Calu3 (cell line): ENCODE data around the gene UBE2A. TPM values are rescaled to one million over a fixed set of nuclear protein-coding genes. Genes with fewer than 3 reads are reported as not detected.

Experiments
- BruUV-seq: library from RNA; stranded (reverse); fragments of 400-500 nt; replicated peaks from 2 replicates; lab custom pipeline; 2021; lab: Mats Ljungman, UMichigan
- CTCF ChIA-PET: fragments of 300-600 bp; sonication (Branson Sonifier 250); formaldehyde crosslinking; loops from one replicate; lab custom pipeline; 2022; ENCODE audit warnings: antibody characterized with exemption; lab: Charles Lee
- DNase-seq: peaks from one replicate; pipeline ENCODE4 v3.0.0; 2022
- H3K27ac Mint-ChIP-seq: one replicate; pipeline ENCODE4 v1.8.0; 2022; ENCODE audit warnings: mixed read lengths; ENCODE audit not compliant: unreplicated experiment
- H3K27me3 Mint-ChIP-seq: one replicate; pipeline ENCODE4 v1.8.0; 2022; ENCODE audit warnings: mixed read lengths; ENCODE audit not compliant: unreplicated experiment
- H3K36me3 Mint-ChIP-seq: one replicate; pipeline ENCODE4 v1.8.0; 2022; ENCODE audit warnings: mild to moderate bottlenecking, moderate library complexity, mixed read lengths; ENCODE audit not compliant: insufficient read depth, unreplicated experiment
- H3K4me1 Mint-ChIP-seq: one replicate; pipeline ENCODE4 v1.8.0; 2022; ENCODE audit warnings: mild to moderate bottlenecking, low read depth, mixed read lengths; ENCODE audit not compliant: unreplicated experiment
- H3K4me3 Mint-ChIP-seq: one replicate; pipeline ENCODE4 v1.8.0; 2022; ENCODE audit warnings: mild to moderate bottlenecking, low read depth, moderate library complexity, mixed read lengths; ENCODE audit not compliant: unreplicated experiment
- H3K9me3 Mint-ChIP-seq: one replicate; pipeline ENCODE4 v1.8.0; 2022; ENCODE audit warnings: low read depth, mixed read lengths; ENCODE audit not compliant: unreplicated experiment
- intact Hi-C: fragments of 100-400 bp; cut with micrococcal nuclease; formaldehyde crosslinking; loops from one replicate; pipeline ENCODE4 v1.10.0; 2022; ENCODE audit not compliant: unreplicated experiment
- total RNA-seq: library from RNA; stranded (reverse); gene quantifications from 2 replicates; pipeline ENCODE4 v1.2.3, GENCODE V29; 2022
- TF ChIP-seq, protein P1 (sequence below): fragments of 200-600 bp; IDR thresholded peaks from one replicate; pipeline ENCODE4 v1.8.0; 2022; ENCODE audit warnings: antibody characterized with exemption; ENCODE audit not compliant: unreplicated experiment

UBE2A gene
- total RNA-seq, 1 experiment from 2014 or later = 65.0 TPM

DNA sequence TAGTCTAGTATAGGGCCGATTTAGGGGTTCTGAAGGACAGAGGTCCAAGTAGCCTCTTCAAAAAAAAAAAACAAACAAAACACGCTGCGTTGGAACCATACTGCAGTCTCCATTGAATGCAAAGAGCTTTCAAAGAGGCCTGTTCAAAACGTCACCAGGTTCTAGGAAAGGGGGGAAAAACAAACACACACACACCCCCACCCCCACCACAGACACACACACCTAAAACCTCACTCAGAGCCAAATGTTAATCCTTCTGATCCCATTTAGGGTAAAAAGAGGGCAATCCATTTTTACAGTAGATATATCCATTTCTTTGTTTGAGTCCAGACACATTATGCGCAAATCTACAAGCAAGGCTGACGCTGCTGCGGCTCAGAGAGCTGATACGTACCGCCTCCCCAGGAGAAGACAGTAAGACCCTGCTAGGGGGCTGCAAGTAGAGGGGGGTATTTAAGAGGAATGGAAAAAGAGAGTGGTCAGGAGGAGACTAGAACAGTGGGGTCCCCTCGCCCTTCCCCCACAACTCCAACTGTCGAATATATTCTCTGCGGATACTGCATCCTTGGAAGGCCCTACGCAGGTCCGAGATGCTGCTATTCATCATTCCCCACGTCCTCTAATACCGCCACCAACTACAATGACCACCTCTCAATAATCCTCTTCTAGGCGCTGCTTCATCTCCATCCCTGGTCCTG, 30.6 kb downstream of the UBE2A start:
- Mint-ChIP-seq H3K4me1 (peaks cover 16% of the 10 kb centered on the region), H3K4me3 (peak overlapping the region; percentile 90), H3K36me3 (peaks cover 31% of the 10 kb centered on the region), H3K9me3 (no peaks in the 10 kb centered on the region), H3K27me3 (no peaks in the 10 kb centered on the region), H3K27ac (peak overlapping the region; percentile 87)
- TF ChIP-seq, protein P1, sequence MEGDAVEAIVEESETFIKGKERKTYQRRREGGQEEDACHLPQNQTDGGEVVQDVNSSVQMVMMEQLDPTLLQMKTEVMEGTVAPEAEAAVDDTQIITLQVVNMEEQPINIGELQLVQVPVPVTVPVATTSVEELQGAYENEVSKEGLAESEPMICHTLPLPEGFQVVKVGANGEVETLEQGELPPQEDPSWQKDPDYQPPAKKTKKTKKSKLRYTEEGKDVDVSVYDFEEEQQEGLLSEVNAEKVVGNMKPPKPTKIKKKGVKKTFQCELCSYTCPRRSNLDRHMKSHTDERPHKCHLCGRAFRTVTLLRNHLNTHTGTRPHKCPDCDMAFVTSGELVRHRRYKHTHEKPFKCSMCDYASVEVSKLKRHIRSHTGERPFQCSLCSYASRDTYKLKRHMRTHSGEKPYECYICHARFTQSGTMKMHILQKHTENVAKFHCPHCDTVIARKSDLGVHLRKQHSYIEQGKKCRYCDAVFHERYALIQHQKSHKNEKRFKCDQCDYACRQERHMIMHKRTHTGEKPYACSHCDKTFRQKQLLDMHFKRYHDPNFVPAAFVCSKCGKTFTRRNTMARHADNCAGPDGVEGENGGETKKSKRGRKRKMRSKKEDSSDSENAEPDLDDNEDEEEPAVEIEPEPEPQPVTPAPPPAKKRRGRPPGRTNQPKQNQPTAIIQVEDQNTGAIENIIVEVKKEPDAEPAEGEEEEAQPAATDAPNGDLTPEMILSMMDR = no peak
- no TSS peak for BruUV-seq
- intact Hi-C loops = loop anchor here (5.0 kb wide), 1 partner anchor 88 kb away; no protein-coding TSS in a partner anchor
- CTCF ChIA-PET = interaction anchor here (0.7 kb wide), 1 partner anchor 124 kb away, joined by 3 read pairs; no protein-coding TSS in a partner anchor
- no peak for DNase-seq

DNA sequence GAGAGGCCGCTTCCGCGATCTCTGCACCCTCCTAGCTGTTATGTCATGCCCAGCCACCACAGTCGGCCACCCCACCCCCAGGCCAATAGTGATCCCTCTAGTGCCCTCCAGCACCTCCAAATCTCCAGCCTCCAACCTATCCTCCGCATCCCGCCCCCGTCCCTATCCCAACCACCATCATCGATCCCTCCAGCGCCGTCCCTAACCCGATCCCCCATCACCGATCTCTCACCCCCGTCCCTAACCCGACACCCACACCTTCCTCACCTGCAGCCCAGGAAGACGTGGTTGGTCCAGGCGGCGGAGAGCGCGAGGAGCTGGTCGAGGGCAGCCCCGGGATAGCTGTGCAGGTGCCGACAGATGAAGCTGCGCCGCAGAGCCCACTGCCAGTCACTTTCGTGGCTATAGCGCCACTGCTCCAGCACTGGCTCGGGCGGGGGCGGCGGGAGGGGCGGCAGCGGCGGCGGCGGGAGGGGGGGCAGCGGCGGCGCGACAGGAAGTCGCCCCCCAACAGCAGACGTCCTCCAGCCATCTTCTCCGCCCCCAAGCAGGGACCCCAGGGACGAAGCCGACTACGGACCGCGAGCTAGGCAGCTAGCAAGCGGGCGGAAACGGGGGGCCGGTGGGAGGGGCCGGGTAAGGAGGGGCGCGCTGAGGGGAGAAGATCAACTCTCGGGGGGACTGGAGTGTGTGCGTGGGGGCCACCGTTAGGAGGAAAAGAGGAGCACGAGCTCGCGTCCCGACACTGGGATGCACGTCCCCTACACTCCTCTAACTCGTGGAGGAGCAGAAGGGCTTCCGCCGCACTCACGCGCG, 31.3 kb downstream of the UBE2A start:
- no TSS peak for BruUV-seq
- Mint-ChIP-seq H3K4me3 (peak overlapping the region; percentile 90), H3K4me1 (peaks cover 16% of the 10 kb centered on the region), H3K9me3 (no peaks in the 10 kb centered on the region), H3K27ac (peak overlapping the region; percentile 90), H3K27me3 (no peaks in the 10 kb centered on the region), H3K36me3 (peaks cover 29% of the 10 kb centered on the region)
- intact Hi-C loops = loop anchor here (1.0 to 5.0 kb wide), 2 partner anchors 88 to 125 kb away; no protein-coding TSS in a partner anchor
- peak; percentile 35 for DNase-seq
- TF ChIP-seq, protein P1 = no peak
- CTCF ChIA-PET = interaction anchor here (0.6 to 0.7 kb wide), 2 partner anchors 52 to 376 kb away, joined by 3 to 5 read pairs; no protein-coding TSS in a partner anchor

DNA sequence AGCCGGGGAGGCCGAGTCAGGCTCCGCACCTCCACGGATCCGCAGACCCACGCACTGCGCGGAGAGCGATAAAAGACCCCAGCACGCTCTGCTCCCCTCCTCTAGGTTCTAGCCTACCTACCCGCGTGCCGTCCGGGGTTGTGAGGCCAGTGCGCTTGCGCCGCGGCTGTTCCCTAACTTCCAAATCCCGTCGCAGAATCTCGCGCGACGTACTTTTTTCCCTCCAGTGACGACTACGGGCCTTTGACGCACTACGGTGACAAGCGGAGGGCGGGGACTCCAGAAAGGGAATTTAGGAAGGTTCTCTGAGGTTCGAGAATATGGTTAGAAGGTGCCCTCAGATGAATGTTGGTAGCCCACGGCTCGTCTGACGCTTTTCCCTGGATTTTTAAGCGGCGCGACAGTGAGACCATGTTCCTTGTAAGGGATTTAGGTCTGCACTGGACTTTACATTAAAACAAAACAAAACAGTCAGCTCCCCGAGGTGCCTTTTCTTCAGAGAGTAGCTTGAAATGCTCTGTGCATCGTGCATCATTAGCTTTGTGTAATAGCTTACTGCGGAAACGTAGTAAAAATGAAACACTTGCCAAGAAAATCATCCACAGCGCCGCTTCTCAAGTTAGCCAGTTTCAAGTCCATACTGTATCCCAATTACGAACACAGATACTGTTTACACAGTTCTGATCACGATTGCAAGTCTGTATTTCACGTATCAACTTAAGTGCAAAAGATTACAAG, 32.1 kb downstream of the UBE2A start, which contains the start of gene NKRF:
Gene NKRF (minus strand): TSS at position 145 of the 738 bp plus-strand sequence.
- H3K4me1 Mint-ChIP-seq = peaks cover 16% of the 10 kb centered on the region
- TSS peak; percentile 63 for BruUV-seq
- CTCF ChIA-PET = no interaction called here

More for the DNA sequence above, 32.1 kb downstream of the UBE2A start, which contains the start of gene NKRF:
- TF ChIP-seq, protein P1 = no peak
- H3K9me3 Mint-ChIP-seq = no peaks in the 10 kb centered on the region
- peak within 1 kb of the TSS; percentile 90 for H3K27ac Mint-ChIP-seq
- DNase-seq = peak; percentile 89
- peaks cover 22% of the 10 kb centered on the region for H3K36me3 Mint-ChIP-seq
- intact Hi-C loops = loop anchor here (1.0 to 5.0 kb wide), 2 partner anchors 89 to 124 kb away; no protein-coding TSS in a partner anchor
- H3K27me3 Mint-ChIP-seq = no peaks in the 10 kb centered on the region
- H3K4me3 Mint-ChIP-seq = peak within 1 kb of the TSS; percentile 90
